Body of pancreas (tissue), 4 donors: ENCODE results near the gene THUMPD3.
A peak's percentile ranks its signal among the peaks of the same experiment; 100 is the strongest.

Experiments used
- POLR2A ChIP-seq, 3 donors: fragments of 450-650 bp; IDR thresholded peaks; one replicate each; pipeline ENCODE4 v1.6.1; 2016; ENCODE audit warnings: antibody characterized with exemption in 3 of 3, mild to moderate bottlenecking in 2 of 3
- TF ChIP-seq, protein P1 (sequence below), 7 experiments: fragments of 450-650 bp in 4 of 7; fragments of 200-600 bp in 3 of 7; sonication (generic) in 3 of 7; IDR thresholded peaks; one replicate each; pipeline ENCODE4 v1.5.1; 2016 to 2019; ENCODE audit warnings: antibody characterized with exemption in 7 of 7

DNA sequence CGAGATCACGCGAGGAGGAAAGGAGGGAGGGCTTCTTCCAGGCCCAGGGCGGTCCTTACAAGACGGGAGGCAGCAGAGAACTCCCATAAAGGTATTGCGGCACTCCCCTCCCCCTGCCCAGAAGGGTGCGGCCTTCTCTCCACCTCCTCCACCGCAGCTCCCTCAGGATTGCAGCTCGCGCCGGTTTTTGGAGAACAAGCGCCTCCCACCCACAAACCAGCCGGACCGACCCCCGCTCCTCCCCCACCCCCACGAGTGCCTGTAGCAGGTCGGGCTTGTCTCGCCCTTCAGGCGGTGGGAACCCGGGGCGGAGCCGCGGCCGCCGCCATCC, 33.4 kb downstream of the THUMPD3 start:
- TF ChIP-seq, protein P1, sequence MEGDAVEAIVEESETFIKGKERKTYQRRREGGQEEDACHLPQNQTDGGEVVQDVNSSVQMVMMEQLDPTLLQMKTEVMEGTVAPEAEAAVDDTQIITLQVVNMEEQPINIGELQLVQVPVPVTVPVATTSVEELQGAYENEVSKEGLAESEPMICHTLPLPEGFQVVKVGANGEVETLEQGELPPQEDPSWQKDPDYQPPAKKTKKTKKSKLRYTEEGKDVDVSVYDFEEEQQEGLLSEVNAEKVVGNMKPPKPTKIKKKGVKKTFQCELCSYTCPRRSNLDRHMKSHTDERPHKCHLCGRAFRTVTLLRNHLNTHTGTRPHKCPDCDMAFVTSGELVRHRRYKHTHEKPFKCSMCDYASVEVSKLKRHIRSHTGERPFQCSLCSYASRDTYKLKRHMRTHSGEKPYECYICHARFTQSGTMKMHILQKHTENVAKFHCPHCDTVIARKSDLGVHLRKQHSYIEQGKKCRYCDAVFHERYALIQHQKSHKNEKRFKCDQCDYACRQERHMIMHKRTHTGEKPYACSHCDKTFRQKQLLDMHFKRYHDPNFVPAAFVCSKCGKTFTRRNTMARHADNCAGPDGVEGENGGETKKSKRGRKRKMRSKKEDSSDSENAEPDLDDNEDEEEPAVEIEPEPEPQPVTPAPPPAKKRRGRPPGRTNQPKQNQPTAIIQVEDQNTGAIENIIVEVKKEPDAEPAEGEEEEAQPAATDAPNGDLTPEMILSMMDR (IDR thresholded peaks at IDR 0.05), result no peak
- TF ChIP-seq POLR2A (IDR thresholded peaks at IDR 0.05), result peak; percentile 65 to 78 (median 69)
